ENCODE data around the gene USP6.

USP6 gene

DNA sequence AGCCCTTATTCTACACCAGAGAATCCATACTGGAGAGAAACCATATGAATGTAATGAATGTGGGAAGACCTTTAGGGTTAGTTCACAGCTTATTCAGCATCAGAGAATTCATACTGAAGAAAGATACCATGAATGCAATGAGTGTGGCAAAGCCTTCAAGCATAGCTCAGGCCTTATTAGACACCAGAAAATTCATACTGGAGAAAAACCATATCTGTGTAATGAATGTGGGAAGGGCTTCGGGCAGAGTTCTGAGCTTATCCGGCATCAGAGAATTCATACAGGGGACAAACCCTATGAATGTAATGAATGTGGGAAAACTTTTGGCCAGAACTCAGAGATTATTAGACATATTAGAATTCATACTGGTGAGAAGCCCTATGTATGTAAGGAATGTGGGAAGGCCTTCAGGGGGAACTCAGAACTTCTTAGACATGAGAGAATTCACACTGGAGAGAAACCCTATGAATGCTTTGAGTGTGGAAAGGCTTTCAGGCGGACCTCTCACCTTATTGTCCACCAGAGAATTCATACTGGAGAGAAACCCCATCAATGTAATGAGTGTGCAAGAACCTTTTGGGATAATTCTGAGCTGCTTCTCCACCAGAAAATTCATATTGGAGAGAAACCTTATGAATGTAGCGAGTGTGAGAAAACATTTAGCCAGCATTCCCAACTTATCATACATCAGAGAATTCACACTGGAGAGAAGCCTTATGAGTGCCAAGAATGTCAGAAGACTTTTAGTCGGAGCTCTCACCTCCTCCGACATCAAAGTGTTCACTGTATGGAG lies 23.4 kb upstream of the USP6 start:
- no peak overlapping the region for H3K18ac ChIP-seq (ENCODE audit: low read depth in 1 of 2, low read length in 2 of 2)
- no peak overlapping the region for H2BK5ac ChIP-seq (ENCODE audit: low read depth, low read length, poor library complexity, severe bottlenecking)
- WGBS, result 87% methylated on average over 2 of the region's 6 CpGs
- H3K4ac ChIP-seq (ENCODE audit: low read depth in 1 of 2, low read length in 2 of 2), result no peak overlapping the region
- no peak overlapping the region for H2BK15ac ChIP-seq (ENCODE audit: low read depth, poor library complexity, severe bottlenecking)
- H2AFZ ChIP-seq (ENCODE audit: low read depth, low read length), result no peak overlapping the region
- H3K4me1 ChIP-seq (ENCODE audit: control insufficient read depth, insufficient read depth, low read depth, low read length), result no peaks in the 10 kb centered on the region
- peaks cover 99% of the 10 kb centered on the region for H3K9me3 ChIP-seq (ENCODE audit: control insufficient read depth, low read length)
- H3K14ac ChIP-seq (ENCODE audit: low read length in 2 of 2), result no peak overlapping the region
- H3K27ac ChIP-seq (ENCODE audit: low read length, poor library complexity, severe bottlenecking), result no peak overlapping the region
- no peak overlapping the region for H4K91ac ChIP-seq (ENCODE audit: low read length)
- H4K8ac ChIP-seq (ENCODE audit: low read length), result no peak overlapping the region
- no peak overlapping the region for H2BK12ac ChIP-seq (ENCODE audit: low read length in 2 of 2)
- no peak overlapping the region for H3K4me2 ChIP-seq (ENCODE audit: low read length, poor library complexity, severe bottlenecking)
- H3K9ac ChIP-seq (ENCODE audit: low read length), result no peak overlapping the region
- peak overlapping the region in 1 of 2 experiments; percentile 47 for H3K4me3 ChIP-seq (ENCODE audit: insufficient read depth in 1 of 2, low read depth in 1 of 2, low read length in 2 of 2)
- DNase-seq, result no peak
- no peaks in the 10 kb centered on the region for H3K79me1 ChIP-seq (replicated peaks; ENCODE audit: low read length, poor library complexity, severe bottlenecking)
- H2AK5ac ChIP-seq (ENCODE audit: low read length, severe bottlenecking), result no peak overlapping the region
- peaks cover 4 to 46% of the 10 kb centered on the region in 2 experiments for H3K36me3 ChIP-seq (ENCODE audit: control insufficient read depth in 1 of 2, insufficient read depth in 2 of 2, low read depth in 1 of 2, low read length in 2 of 2)
- no peak overlapping the region for H2BK120ac ChIP-seq (ENCODE audit: low read depth, low read length)
- H3K23ac ChIP-seq (ENCODE audit: low read length in 2 of 2), result no peak overlapping the region
- peaks cover 5 to 14% of the 10 kb centered on the region in 2 experiments for H3K27me3 ChIP-seq (ENCODE audit: control insufficient read depth in 1 of 2, insufficient read depth in 1 of 2, low read length in 2 of 2)

DNA sequence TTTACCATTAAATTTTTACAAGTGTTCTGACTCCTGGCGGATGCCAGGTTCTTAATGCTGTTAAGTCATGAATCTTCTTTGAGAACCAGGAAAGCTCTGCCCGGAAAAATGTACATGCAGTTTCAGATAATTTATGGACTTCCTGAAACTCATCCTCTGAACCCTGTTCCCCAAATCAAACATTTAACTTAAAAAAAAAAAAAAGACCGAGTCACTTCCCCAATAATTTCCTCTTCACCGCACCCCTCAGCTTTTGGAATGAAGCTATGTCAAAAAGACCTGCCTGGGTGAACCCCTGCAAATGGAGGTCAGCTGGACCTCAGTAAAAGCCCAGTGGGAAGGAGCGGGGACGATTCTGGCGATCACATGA lies 19.1 kb upstream of the USP6 start:
- peaks cover 5 to 9% of the 10 kb centered on the region in 2 experiments for H3K36me3 ChIP-seq (ENCODE audit: control insufficient read depth in 1 of 2, insufficient read depth in 2 of 2, low read depth in 1 of 2, low read length in 2 of 2)
- H3K18ac ChIP-seq (ENCODE audit: low read depth in 1 of 2, low read length in 2 of 2), result no peak overlapping the region
- no peak overlapping the region for H3K9ac ChIP-seq (ENCODE audit: low read length)
- no peak overlapping the region for H4K8ac ChIP-seq (ENCODE audit: low read length)
- no peak overlapping the region for H2AK5ac ChIP-seq (ENCODE audit: low read length, severe bottlenecking)
- no peak overlapping the region for H3K4me2 ChIP-seq (ENCODE audit: low read length, poor library complexity, severe bottlenecking)
- no peaks in the 10 kb centered on the region for H3K4me1 ChIP-seq (ENCODE audit: control insufficient read depth, insufficient read depth, low read depth, low read length)
- DNase-seq, result no peak
- no peak overlapping the region for H3K4me3 ChIP-seq (ENCODE audit: insufficient read depth in 1 of 2, low read depth in 1 of 2, low read length in 2 of 2)
- 58% methylated on average over 7 of the region's 7 CpGs for WGBS
- H4K91ac ChIP-seq (ENCODE audit: low read length), result no peak overlapping the region
- no peak overlapping the region for H2AFZ ChIP-seq (ENCODE audit: low read depth, low read length)
- no peak overlapping the region for H3K4ac ChIP-seq (ENCODE audit: low read depth in 1 of 2, low read length in 2 of 2)
- H2BK5ac ChIP-seq (ENCODE audit: low read depth, low read length, poor library complexity, severe bottlenecking), result no peak overlapping the region
- no peak overlapping the region for H3K14ac ChIP-seq (ENCODE audit: low read length in 2 of 2)
- no peak overlapping the region for H2BK120ac ChIP-seq (ENCODE audit: low read depth, low read length)
- H2BK15ac ChIP-seq (ENCODE audit: low read depth, poor library complexity, severe bottlenecking), result no peak overlapping the region
- H2BK12ac ChIP-seq (ENCODE audit: low read length in 2 of 2), result no peak overlapping the region
- peaks cover 7 to 15% of the 10 kb centered on the region in 2 experiments for H3K27me3 ChIP-seq (ENCODE audit: control insufficient read depth in 1 of 2, insufficient read depth in 1 of 2, low read length in 2 of 2)
- H3K79me1 ChIP-seq (replicated peaks; ENCODE audit: low read length, poor library complexity, severe bottlenecking), result no peaks in the 10 kb centered on the region
- peaks cover 79% of the 10 kb centered on the region for H3K9me3 ChIP-seq (ENCODE audit: control insufficient read depth, low read length)
- no peak overlapping the region for H3K27ac ChIP-seq (ENCODE audit: low read length, poor library complexity, severe bottlenecking)
- H3K23ac ChIP-seq (ENCODE audit: low read length in 2 of 2), result no peak overlapping the region

DNA sequence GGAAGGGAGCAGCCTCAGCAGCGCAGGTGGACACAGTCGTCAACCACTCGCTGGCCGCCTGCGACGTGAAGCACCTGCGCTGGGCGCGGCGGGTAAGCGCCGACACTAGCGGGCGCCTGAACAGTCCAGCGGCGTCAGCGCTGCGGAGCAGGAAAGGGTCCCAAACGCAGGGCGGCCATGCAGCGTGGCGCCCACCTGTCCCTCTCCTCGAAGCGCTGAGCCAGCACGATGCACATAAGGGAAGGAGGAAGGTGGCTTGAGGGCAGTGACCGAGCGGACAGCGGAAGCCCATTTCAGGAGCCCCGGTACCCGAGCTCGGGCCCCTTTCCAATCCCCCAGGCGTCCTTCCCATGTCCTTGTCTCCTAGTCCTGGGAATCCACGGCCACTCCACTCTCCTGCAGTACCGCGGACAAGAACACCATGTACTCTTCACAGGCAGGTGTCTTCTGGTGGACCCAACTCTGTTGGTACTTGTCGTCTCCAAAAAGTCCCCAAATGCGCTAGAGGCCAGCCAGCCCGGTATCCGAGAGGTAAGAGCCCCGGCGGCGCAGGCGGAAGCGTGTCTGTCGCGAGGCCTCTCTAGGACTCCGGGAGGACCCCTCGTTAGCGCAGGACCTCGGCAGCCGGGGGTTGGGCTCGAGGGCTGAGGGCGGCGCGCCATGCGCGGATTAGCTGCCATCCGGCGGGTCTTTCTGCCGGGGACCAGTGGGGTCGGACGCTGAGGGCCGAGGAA lies 18.6 kb upstream of the USP6 start:
- no peak overlapping the region for H3K4me2 ChIP-seq (ENCODE audit: low read length, poor library complexity, severe bottlenecking)
- H2BK120ac ChIP-seq (ENCODE audit: low read depth, low read length), result no peak overlapping the region
- no peak overlapping the region for H3K18ac ChIP-seq (ENCODE audit: low read depth in 1 of 2, low read length in 2 of 2)
- no peak overlapping the region for H4K91ac ChIP-seq (ENCODE audit: low read length)
- H2BK15ac ChIP-seq (ENCODE audit: low read depth, poor library complexity, severe bottlenecking), result no peak overlapping the region
- no peak overlapping the region for H2BK5ac ChIP-seq (ENCODE audit: low read depth, low read length, poor library complexity, severe bottlenecking)
- H3K9ac ChIP-seq (ENCODE audit: low read length), result no peak overlapping the region
- H3K9me3 ChIP-seq (ENCODE audit: control insufficient read depth, low read length), result peaks cover 74% of the 10 kb centered on the region
- H3K36me3 ChIP-seq (ENCODE audit: control insufficient read depth in 1 of 2, insufficient read depth in 2 of 2, low read depth in 1 of 2, low read length in 2 of 2), result peaks cover 4 to 5% of the 10 kb centered on the region in 2 experiments
- no peak overlapping the region for H3K4me3 ChIP-seq (ENCODE audit: insufficient read depth in 1 of 2, low read depth in 1 of 2, low read length in 2 of 2)
- H3K27me3 ChIP-seq (ENCODE audit: control insufficient read depth in 1 of 2, insufficient read depth in 1 of 2, low read length in 2 of 2), result peaks cover 7 to 15% of the 10 kb centered on the region in 2 experiments
- H3K14ac ChIP-seq (ENCODE audit: low read length in 2 of 2), result no peak overlapping the region
- H3K4ac ChIP-seq (ENCODE audit: low read depth in 1 of 2, low read length in 2 of 2), result no peak overlapping the region
- no peak overlapping the region for H2AFZ ChIP-seq (ENCODE audit: low read depth, low read length)
- H3K27ac ChIP-seq (ENCODE audit: low read length, poor library complexity, severe bottlenecking), result no peak overlapping the region
- no peak overlapping the region for H4K8ac ChIP-seq (ENCODE audit: low read length)
- H3K23ac ChIP-seq (ENCODE audit: low read length in 2 of 2), result no peak overlapping the region
- 16% methylated on average over 57 of the region's 63 CpGs for WGBS
- H2BK12ac ChIP-seq (ENCODE audit: low read length in 2 of 2), result no peak overlapping the region
- no peak for DNase-seq
- no peaks in the 10 kb centered on the region for H3K79me1 ChIP-seq (replicated peaks; ENCODE audit: low read length, poor library complexity, severe bottlenecking)
- no peaks in the 10 kb centered on the region for H3K4me1 ChIP-seq (ENCODE audit: control insufficient read depth, insufficient read depth, low read depth, low read length)
- no peak overlapping the region for H2AK5ac ChIP-seq (ENCODE audit: low read length, severe bottlenecking)

DNA sequence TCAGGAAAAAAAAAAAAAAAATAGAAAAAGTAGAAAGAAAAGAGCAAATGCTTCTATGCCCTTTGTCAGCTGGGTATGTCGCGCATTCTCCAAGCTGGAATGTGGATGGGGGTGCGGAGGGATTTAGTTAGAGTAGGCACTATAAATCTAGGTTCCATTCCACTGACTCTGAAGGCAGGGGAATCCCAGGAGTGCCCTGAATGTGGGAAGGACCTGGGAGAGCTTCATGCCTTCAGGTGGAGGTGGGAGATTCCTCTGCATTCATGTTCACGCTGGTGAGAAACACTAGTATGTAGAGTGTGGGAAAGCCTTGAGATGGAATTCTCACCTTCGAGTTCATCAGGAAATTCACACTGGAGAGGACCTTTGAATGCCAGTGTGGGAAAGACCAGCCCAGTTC lies 16.6 kb upstream of the USP6 start:
- DNase-seq, result no peak
- H3K4me2 ChIP-seq (ENCODE audit: low read length, poor library complexity, severe bottlenecking), result no peak overlapping the region
- no peak overlapping the region for H3K23ac ChIP-seq (ENCODE audit: low read length in 2 of 2)
- no peak overlapping the region for H2BK5ac ChIP-seq (ENCODE audit: low read depth, low read length, poor library complexity, severe bottlenecking)
- H4K91ac ChIP-seq (ENCODE audit: low read length), result no peak overlapping the region
- no peaks in the 10 kb centered on the region for H3K4me1 ChIP-seq (ENCODE audit: control insufficient read depth, insufficient read depth, low read depth, low read length)
- no peak overlapping the region for H2AK5ac ChIP-seq (ENCODE audit: low read length, severe bottlenecking)
- H2AFZ ChIP-seq (ENCODE audit: low read depth, low read length), result no peak overlapping the region
- H3K4me3 ChIP-seq (ENCODE audit: insufficient read depth in 1 of 2, low read depth in 1 of 2, low read length in 2 of 2), result no peak overlapping the region
- H3K4ac ChIP-seq (ENCODE audit: low read depth in 1 of 2, low read length in 2 of 2), result no peak overlapping the region
- no peak overlapping the region for H4K8ac ChIP-seq (ENCODE audit: low read length)
- no peak overlapping the region for H3K18ac ChIP-seq (ENCODE audit: low read depth in 1 of 2, low read length in 2 of 2)
- H3K9me3 ChIP-seq (ENCODE audit: control insufficient read depth, low read length), result peaks cover 74% of the 10 kb centered on the region
- no peak overlapping the region for H3K27ac ChIP-seq (ENCODE audit: low read length, poor library complexity, severe bottlenecking)
- H2BK12ac ChIP-seq (ENCODE audit: low read length in 2 of 2), result no peak overlapping the region
- no peaks in the 10 kb centered on the region for H3K79me1 ChIP-seq (replicated peaks; ENCODE audit: low read length, poor library complexity, severe bottlenecking)
- H2BK15ac ChIP-seq (ENCODE audit: low read depth, poor library complexity, severe bottlenecking), result no peak overlapping the region
- no peak overlapping the region for H2BK120ac ChIP-seq (ENCODE audit: low read depth, low read length)
- H3K36me3 ChIP-seq (ENCODE audit: control insufficient read depth in 1 of 2, insufficient read depth in 2 of 2, low read depth in 1 of 2, low read length in 2 of 2), result peaks cover 0 to 5% of the 10 kb centered on the region in 2 experiments
- H3K9ac ChIP-seq (ENCODE audit: low read length), result no peak overlapping the region
- peaks cover 7 to 15% of the 10 kb centered on the region in 2 experiments for H3K27me3 ChIP-seq (ENCODE audit: control insufficient read depth in 1 of 2, insufficient read depth in 1 of 2, low read length in 2 of 2)
- H3K14ac ChIP-seq (ENCODE audit: low read length in 2 of 2), result no peak overlapping the region
- 92% methylated on average over 5 of the region's 5 CpGs for WGBS

All from mesenchymal stem cell (in vitro differentiated cells and primary cell).